Measurements from ENCODE around the gene IFNK.
"Not testable (repeated sequence)": the region's sequence is repeated elsewhere in the genome, so short reads cannot be mapped to it uniquely, and the experiment has no call there.

IFNK gene

GRCh38 chr9:27524236-27524635 is at the start of gene IFNK:
IFNK (plus strand) TSS chr9:27524290; CDS start chr9:27524337, 47 bp downstream.
- no peak for DNase-seq

GRCh38 chr9:27474305-27474704 is 49.8 kb upstream of the IFNK start:
- no peak for DNase-seq

GRCh38 chr9:27475057-27475595 is 49.0 kb upstream of the IFNK start:
- no peak for DNase-seq

GRCh38 chr9:27476870-27477515 is 47.1 kb upstream of the IFNK start:
- DNase-seq, result no peak

GRCh38 chr9:27478322-27478721 is 45.8 kb upstream of the IFNK start:
- no peak for DNase-seq

- no peak for DNase-seq
These were observed 41.4 kb upstream of the IFNK start for GRCh38 chr9:27482709-27483108.

- DNase-seq, result no peak
These were observed 40.5 kb upstream of the IFNK start for GRCh38 chr9:27483576-27483975.

GRCh38 chr9:27485158-27485557 is 38.9 kb upstream of the IFNK start:
- no peak for DNase-seq

GRCh38 chr9:27487128-27487640 is 36.9 kb upstream of the IFNK start:
- no peak for DNase-seq

GRCh38 chr9:27487927-27488326 is 36.2 kb upstream of the IFNK start:
- DNase-seq, result peak; percentile 87

- DNase-seq, result no peak
These were observed 34.8 kb upstream of the IFNK start for GRCh38 chr9:27489087-27489876.

GRCh38 chr9:27491154-27491553 is 32.9 kb upstream of the IFNK start:
- DNase-seq, result no peak

GRCh38 chr9:27495480-27496134 is 28.5 kb upstream of the IFNK start:
- no peak for DNase-seq

- peak; percentile 61 for DNase-seq
These were observed 28.0 kb upstream of the IFNK start for GRCh38 chr9:27496135-27496504.

- DNase-seq, result no peak
These were observed 26.1 kb upstream of the IFNK start for GRCh38 chr9:27497883-27498417.

GRCh38 chr9:27499451-27499850 is 24.6 kb upstream of the IFNK start:
- DNase-seq, result no peak

- not testable (repeated sequence) for DNase-seq
These were observed 23.2 kb upstream of the IFNK start for GRCh38 chr9:27500902-27501301.

GRCh38 chr9:27503623-27504022 is 20.5 kb upstream of the IFNK start:
- no peak for DNase-seq

GRCh38 chr9:27504259-27504658 is 19.8 kb upstream of the IFNK start:
- DNase-seq, result no peak

- DNase-seq, result no peak
These were observed 18.3 kb upstream of the IFNK start for GRCh38 chr9:27505744-27506161.

GRCh38 chr9:27506981-27507380 is 17.1 kb upstream of the IFNK start:
- DNase-seq, result no peak

GRCh38 chr9:27510780-27511179 is 13.3 kb upstream of the IFNK start:
- DNase-seq, result no peak

- DNase-seq, result no peak
These were observed 12.3 kb upstream of the IFNK start for GRCh38 chr9:27511771-27512170.

All from islet precursor cell (in vitro differentiated cells).